GM18499 (cell line): ENCODE measurements around the gene BMP7.

ENCODE experiments used
- ATAC-seq: cut with Tn5 transposase; IDR thresholded peaks from one replicate; pipeline ENCODE4 v1.9.1; 2021; ENCODE audit warnings: moderate number of reproducible peaks; ENCODE audit not compliant: insufficient read depth, unreplicated experiment

The BMP7 gene

GRCh38 chr20:57179265-57179664 lies 87.2 kb downstream of the BMP7 start:
- no peak for ATAC-seq

- no peak for ATAC-seq
Measured at GRCh38 chr20:57178582-57179111, 87.8 kb downstream of the BMP7 start.

GRCh38 chr20:57177636-57178280 lies 88.7 kb downstream of the BMP7 start:
- ATAC-seq = no peak

- no peak for ATAC-seq
Measured at GRCh38 chr20:57176842-57177241, 89.6 kb downstream of the BMP7 start.

GRCh38 chr20:57175397-57176010 lies 90.9 kb downstream of the BMP7 start:
- ATAC-seq = no peak

- no peak for ATAC-seq
Measured at GRCh38 chr20:57174737-57175136, 91.7 kb downstream of the BMP7 start.

GRCh38 chr20:57173986-57174385 lies 92.5 kb downstream of the BMP7 start:
- ATAC-seq = no peak

- no peak for ATAC-seq
Measured at GRCh38 chr20:57173041-57173440, 93.4 kb downstream of the BMP7 start.

- ATAC-seq = no peak
Measured at GRCh38 chr20:57170343-57170742, 96.1 kb downstream of the BMP7 start.

- no peak for ATAC-seq
Measured at GRCh38 chr20:57169162-57169561, 97.3 kb downstream of the BMP7 start.

- ATAC-seq = no peak
Measured at GRCh38 chr20:57167971-57168701, 98.3 kb downstream of the BMP7 start.

- ATAC-seq = no peak
Measured at GRCh38 chr20:57167292-57167655, 99.2 kb downstream of the BMP7 start.

- no peak for ATAC-seq
Measured at GRCh38 chr20:57166568-57167291, 99.7 kb downstream of the BMP7 start.

GRCh38 chr20:57165427-57166004 lies 100.9 kb downstream of the BMP7 start:
- no peak for ATAC-seq

- no peak for ATAC-seq
Measured at GRCh38 chr20:57164872-57165271, 101.6 kb downstream of the BMP7 start.

- ATAC-seq = no peak
Measured at GRCh38 chr20:57163041-57163440, 103.4 kb downstream of the BMP7 start.

GRCh38 chr20:57162362-57162652 lies 104.1 kb downstream of the BMP7 start:
- no peak for ATAC-seq

GRCh38 chr20:57161478-57162361 lies 104.7 kb downstream of the BMP7 start:
- ATAC-seq = no peak

- no peak for ATAC-seq
Measured at GRCh38 chr20:57160985-57161384, 105.5 kb downstream of the BMP7 start.
